Daoy (cell line): ENCODE results near the gene CEP55. TPM values are rescaled to one million over a fixed set of nuclear protein-coding genes. Genes with fewer than 3 reads are reported as not detected.
A peak's percentile ranks its signal among the peaks of the same experiment; 100 is the strongest.

Experiments used
- DNase-seq: peaks from one replicate; pipeline ENCODE4 v3.0.0-alpha.2; 2015; ENCODE audit warnings: low read depth
- total RNA-seq: library from RNA; depleted of rRNA; stranded (reverse); fragments of >200 nt; shearing (Covaris generic); gene quantifications from 2 replicates; pipeline ENCODE4 v1.2.3, GENCODE V29; 2014

Gene CEP55
- total RNA-seq, 1 experiment from 2014 or later: 98.9 TPM

DNA sequence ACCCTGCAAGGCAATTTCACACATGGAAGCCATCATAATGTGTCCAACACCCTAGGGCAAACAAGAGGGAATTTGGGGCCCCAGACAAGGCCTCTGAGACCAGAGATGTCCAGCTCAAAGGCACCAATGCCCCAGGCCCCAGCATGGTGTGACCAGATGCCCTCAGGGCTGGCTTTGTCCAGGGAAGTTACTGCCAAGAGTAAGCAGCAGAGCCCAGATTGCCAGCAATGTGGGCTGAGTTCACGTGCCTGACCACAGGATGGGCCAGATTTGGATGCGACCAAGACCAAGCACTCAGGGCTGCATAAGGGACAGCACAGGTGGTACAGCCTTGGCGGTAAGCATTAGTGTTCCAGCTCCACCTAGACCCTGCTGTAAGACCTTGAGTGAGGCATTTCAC lies 27.0 kb upstream of the CEP55 start:
- no peak for DNase-seq

DNA sequence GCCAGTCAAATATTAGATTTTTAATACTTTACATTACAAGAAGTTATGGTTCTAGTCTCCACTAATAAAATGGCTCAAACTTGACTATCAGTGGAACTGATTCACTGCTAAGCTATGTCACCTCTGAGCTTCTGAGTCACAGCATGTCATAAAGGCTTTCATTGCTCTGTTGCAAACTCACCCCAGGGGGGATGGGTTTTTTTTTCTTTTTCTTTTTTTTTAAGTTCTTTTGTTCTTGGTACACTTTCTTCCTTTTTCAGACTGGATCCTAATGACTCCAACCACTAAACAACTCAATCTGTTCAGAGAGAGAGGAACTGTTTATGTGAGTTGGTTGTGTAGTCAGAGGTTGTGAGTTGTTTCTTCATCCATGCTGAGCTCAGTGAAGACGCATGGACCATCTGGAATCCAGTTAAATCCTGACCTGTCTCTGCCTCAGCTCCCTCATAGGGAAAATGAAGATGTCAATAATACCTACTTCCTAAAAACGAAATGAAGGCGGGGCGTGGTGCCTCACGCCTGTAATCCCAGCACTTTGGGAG lies 25.2 kb upstream of the CEP55 start:
- DNase-seq: peak; percentile 84

DNA sequence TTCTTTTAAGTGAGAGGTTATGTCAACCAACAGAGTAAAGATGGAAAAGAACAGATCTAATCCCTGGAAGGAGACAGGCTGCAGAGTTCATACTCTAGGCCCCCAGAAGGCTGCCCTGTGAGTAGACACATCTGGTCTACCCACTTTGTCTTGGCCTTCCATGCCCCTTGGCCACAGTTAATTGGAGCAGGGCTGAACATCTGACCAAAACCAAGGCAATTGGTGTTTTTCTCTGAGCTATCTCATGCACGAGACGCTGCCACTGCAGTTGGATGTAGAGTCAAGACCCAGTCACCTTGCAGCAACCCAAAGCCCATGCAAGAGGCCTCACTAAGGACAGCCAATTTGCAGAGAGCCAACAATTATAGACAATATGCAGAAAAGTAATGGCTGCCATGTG lies 23.3 kb upstream of the CEP55 start:
- no peak for DNase-seq

DNA sequence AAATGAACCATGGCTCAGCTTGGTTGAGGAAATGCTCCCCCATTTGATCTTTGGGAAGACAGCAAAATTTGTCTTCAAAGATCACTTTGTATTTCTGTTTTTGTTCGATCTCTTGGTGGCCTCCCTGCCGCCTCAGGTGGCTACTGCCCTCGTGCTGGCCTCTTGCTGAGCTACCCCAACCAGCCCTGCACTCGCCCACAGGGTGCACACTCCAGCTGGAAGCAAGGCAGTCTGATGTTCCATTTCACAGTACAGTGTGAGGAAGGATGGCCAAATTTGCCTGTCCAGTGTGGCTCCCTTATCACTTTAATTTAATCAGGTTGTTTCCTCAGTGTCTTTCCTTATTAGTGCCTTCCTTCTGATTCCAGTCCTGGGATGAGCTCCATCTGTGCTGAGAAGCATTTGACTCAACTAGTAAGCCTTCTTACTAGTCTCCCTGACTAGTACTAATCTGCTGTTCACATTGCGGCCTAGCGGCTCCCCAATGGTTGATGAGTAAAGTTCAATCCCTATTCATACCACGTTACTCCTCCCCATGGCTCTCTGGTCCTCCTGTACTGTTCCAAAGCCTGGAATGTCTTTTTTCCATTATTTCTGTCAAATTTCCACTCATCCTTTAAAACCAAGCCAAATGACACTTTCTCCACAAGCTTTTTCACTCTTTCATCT lies 22.5 kb upstream of the CEP55 start:
- DNase-seq: no peak

DNA sequence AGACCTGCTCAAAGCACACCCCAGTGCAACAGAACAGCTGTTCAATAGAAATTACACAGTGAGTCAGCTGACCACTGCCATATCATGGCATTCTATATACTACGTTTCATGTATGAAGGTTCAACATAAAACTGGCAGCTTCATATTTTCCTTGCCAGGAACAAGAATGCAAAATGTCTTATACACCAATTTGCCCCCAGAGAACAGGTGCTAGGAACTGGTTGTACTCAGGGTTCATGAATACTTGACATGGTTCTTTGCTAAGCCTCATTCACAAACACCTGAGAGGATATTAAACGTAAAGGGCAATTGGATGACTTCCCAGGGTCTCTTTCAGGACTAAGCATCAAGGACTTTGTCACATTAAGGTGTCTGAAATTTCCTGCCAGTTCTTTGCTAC lies 21.2 kb upstream of the CEP55 start:
- no peak for DNase-seq

DNA sequence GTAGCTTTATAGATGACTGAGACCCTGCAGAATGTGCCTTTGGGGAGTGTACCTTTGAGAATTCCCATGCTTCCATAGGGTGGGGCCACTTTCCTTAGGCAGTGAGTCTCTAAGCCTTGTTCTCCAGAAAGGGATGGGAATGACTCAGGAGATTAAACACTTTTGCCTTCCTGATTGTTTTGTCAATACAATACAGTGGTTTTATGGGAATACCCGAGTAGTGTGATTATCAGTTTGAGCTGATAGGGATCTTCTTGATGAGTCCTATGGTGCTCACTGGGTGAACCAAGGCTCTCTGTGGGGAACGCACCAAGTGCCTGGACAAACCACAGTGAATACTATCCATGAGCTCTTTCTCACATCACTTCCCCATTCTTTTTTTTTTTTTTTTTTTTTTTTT lies 20.5 kb upstream of the CEP55 start:
- peak; percentile 88 for DNase-seq

DNA sequence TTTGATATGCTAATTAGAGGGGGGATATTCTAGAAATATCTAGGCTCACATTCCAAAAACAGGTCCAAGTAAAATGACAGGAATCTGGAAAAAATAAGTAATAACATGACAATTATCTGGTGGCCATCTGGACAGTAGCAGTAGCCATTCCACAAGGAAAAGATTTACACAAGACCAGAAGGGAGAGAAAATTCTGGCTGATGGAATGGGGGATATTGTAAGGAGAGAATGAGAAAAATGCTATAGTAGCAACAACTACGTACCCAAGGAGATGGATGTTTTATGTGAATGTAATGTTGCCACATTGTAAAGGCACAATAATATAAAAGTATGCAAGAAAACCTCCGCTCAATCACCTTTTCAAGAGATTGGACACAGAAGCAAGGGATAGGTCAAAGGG lies 19.7 kb upstream of the CEP55 start:
- DNase-seq: no peak

DNA sequence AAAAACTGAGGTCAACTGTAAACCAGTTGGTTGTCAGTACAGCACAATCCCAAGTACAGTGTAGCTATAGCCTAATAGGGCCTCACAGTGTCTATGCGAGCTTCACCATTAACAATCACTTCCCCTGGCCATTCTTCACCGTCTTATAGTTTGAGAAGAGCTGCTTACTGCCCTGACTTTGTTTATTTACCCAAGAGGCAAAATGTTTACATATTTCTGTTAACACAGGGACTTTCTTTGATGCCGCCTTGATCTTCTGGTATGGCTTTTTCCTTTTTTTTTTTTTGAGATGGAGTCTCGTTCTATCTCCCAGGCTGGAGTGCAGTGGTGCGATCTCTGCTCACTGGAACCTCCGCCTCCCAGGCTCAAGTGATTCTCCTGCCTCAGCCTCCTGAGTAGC lies 17.5 kb upstream of the CEP55 start:
- no peak for DNase-seq

DNA sequence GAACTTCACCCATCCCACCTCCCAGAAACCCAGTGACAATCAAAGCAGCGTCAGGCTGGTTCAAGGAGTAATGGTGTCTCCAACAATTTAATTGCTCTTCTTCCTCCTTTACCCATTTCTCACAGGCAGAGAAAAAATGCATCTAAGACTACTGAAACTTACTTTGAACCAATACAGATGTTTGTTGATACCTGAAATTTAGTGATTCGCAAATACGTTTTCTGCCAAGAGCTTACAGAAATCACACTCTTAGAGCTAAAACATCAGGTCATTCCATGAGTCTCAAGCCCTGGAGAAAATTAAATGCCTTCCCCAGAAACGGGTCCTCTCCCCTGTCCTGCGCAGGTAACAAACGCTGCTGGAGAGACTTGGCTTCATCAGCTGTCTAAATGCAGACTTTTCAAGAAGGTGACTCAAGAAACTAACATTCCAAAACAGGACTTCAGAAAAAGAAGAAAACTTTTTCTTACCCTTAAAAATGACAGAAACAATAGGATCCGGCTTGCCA lies 14.7 kb upstream of the CEP55 start:
- no peak for DNase-seq

DNA sequence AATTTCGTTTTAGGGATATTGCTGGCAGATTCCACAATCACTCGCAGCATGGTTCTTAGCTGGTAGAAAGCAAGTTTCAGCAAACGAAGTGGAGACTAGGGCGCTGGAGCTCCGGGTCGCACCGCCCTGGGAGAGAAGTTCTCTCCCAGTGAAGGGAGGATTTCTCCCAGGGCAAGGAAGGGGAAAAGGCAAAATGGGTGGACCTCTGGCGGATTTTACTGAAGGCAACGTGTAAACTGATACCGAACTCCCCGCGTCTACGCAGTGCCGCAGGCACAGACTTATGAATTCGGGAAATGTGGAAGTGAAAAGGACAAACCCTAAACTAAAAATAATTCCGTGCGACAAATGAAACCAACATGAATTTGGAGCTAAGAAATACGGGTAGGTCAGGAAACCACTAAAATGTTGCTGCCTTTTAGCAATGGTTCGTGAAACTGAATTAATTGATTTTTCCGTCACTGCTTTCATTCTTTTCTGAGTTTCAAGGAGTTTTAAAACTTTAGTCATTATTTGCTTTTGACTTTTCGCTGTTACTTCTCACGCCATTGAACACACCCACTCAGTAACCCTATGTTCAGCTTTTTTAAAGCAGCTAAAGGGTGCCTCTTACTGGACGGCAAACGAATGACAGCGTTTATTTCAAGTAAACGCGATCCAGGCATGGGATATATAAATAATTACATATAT lies 14.1 kb upstream of the CEP55 start, which contains the start of gene MYOF:
MYOF (minus strand) TSS at position 190 of the 690 bp plus-strand sequence; CDS start at position 50, 140 bp downstream.
- DNase-seq: peak; percentile 82

DNA sequence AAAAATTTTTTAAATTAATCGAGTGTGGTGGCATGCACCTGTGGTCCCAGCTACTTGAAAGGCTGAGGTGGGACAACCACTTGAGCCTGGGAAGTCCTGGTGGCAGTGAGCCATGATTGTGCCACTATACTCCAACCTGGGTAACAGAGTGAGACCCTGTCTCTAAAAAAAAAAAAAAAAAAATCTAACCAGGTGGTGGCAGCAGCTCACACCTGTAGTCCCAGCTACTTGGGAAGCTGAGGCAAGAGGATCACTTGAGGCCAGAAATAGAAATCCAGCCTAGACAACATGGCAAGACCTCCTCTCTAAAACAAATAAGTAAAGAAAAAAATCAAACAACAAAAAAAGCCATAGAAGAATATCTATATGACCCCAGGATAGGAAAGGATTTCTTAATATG lies 10.7 kb upstream of the CEP55 start:
- DNase-seq: no peak

DNA sequence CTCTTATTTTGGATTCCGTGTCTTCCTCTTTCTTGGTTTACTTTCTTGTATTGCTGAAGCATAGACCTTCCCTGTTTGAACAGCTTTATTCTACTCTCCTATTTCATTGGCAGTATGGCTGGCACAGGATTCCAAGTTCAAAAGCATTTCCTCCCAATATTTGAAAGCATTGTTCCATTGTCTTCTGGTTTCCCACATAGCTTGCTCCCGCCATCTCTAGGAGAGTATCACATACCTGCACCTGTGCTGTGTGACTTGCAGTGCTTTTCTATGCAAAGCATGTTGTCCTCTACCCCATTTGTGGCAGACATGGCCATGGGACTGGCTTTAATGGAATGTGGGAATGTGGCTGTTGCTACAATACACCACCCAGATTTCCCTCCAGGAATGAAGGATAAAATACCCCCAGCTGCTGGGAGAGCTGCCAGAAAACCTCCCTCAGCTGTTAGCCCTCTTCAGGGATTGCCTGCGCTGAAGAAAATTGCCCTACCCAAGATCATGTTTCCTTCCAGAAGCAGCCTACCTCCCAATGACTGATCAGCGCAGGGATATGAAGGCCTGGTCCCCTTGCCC lies 7.4 kb upstream of the CEP55 start:
- DNase-seq: peak; percentile 48

DNA sequence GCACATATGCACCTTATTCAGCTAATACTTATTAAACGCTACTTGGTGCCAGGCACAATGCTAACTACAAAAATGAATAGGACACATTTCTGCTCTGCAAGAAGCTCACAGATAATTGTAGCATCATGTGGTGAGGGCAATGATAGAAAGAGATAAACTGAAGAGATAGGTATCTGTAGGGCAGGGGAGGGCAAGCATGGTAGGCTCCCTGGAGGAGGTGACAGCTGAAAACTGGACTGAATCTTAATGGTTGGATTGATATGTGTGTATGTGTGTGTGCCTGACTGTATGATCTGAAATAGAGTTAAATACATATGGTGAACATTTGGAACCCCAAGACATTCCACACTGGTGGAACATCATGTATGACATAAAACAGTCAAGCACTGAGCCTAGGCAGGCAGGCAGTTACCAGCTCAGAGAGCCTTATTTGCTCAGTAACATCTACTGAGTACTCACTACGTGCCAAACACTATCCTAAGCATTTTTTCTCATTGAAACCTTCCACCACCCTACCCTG lies 4.8 kb upstream of the CEP55 start:
- DNase-seq: no peak

DNA sequence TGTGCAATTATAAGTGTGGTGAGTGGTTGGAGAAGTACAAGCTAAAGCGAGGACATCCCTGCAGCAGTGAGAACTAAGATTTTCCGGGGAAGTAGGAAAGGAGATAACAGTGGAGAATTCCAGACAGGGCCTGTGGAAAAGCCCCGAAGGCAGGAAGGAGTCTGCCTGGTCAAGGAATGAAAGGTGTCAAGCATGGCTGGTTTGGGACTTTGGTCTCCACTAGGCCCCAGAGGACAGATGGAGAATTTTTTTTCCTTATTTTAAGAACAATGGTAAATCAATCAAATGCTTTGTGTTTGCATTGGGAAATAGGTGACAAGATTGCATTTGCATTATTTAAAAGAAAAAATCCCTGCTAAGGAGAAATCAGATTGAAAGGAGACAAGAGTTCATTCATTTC lies 3.2 kb upstream of the CEP55 start:
- no peak for DNase-seq

DNA sequence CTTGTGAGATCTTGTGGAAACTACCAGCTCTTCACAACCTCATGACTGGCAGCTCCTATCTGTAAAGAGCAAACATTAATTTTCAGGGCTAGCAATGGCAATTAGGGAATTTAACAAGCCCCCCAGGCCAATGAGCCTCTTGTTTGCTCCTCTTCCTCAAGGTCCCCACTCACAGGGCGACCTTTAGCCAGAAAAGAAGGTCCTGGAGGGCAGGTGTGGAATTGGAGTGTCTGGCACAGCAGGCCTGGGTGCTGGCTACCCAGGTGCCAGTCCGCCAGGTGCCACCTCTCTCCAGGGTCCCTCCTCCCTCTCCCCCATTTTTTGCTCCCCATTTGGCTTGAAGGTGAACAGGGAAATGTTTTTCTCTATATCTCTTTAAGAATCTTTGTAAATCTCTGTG lies 1.9 kb upstream of the CEP55 start:
- DNase-seq: no peak

DNA sequence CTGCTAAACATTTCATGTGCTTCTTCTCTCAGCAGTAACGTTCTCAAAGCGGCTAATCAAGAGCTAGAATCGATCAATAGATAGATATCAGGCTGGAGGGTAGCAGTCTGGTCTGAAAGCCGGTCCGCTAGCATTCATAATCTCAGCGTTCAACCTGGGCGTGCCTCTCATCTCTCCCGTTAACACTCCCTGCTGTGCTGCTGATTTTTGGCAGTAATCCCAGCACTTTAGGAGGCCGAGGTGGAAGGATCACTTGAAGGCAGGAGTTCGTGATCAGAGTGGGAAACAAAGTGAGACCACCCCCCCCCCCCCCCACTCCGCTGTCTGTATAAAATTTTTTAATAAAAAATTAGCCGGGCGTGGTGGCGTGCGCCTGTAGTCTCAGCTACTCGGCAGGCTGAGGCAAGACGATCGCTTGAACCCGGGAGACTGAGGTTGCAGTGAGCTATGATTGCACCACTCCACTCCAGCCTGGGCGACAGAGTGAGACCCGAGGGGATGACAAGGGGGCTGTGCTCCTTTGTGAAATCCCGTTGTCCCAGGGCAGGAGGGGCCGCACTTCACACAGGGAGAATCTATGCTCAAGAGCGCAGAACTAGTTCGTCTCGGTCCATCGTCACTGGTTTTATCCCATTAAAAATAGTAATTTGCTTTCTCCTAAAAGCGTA lies 624 bp upstream of the CEP55 start:
- peak; percentile 62 for DNase-seq

DNA sequence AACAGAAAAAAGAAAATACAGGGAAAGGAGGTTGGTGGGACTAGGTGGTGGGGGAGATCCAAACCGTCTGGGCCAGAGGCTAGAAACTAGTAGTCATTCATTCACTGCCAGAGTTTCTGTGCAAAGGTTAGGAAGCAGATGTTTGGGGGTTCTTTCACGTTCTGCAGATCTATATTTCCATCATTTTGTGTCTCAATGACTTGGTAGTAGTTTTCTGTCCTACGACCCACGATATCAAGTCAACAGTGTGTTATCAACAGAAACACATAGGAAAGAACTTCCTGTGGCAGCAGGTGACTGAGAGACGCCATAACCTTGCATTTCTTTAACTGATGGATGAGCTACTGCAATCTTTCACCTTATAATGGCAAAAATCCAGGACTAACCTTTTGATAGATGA lies 1.8 kb downstream of the CEP55 start:
- no peak for DNase-seq

DNA sequence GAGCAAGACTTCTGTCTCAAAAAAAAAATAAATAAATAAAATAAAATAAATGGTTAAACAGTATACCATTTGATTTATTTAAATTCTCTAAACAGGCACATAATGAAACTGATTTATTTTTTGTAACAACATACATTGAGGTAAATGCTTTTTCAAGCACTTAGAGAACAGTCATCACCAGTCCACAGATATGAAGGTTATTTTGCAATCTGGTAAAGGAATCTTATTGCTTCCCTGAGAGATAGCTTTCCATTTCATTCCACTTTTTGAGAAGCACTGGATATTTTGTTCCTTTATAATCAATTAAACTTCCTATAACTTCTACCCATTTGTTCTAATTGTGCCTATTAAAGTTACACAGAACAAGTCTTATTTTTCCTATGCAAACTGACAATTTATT lies 5.2 kb downstream of the CEP55 start:
- no peak for DNase-seq

DNA sequence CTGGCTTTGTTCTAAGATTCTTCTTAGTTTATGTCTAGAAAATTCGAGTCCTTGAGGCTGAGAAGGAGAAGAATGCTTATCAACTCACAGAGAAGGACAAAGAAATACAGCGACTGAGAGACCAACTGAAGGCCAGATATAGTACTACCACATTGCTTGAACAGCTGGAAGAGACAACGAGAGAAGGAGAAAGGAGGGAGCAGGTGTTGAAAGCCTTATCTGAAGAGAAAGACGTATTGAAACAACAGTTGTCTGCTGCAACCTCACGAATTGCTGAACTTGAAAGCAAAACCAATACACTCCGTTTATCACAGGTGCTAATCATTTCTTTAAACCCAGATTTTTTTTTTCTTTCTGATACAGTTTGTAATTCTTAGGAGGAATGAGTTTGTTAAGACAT lies 6.7 kb downstream of the CEP55 start:
- DNase-seq: no peak

DNA sequence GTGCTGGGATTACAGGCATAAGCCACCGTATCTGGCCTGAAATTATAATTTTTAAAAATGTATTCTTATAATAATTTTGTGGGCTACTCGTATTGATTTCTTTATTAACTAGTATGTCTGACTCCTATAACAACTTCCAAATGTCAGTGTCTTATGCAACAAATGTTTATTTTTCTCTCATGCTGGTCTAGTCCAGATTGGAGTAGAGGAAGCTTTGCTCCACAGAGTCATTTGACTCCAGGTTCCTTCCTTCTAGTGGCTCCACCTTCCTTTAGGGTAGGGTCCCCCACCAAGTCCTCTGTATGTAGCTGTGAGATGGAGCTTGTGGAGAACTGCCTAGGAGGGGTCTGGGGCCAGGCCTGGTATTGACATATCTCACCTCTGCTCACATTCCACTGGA lies 8.7 kb downstream of the CEP55 start:
- DNase-seq: no peak

DNA sequence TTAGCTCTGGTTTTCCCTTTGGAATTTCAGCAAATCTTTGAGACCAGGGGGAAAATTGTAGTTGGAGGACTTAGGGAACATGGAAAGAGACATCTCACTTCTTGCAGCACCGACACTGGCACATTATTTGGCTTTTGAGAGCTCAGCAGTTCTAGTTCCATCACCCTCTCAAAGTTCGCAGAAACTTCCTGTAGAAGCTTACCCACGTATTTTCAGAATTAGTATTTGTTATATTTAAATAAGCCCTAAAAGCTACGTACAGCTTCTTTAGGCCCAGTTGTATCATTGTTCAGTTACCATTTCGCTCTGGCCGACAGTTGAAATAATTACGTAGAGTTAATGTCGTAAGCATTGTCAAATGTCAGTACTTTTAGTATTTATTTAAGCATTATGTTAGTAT lies 13.4 kb downstream of the CEP55 start:
- DNase-seq: no peak

DNA sequence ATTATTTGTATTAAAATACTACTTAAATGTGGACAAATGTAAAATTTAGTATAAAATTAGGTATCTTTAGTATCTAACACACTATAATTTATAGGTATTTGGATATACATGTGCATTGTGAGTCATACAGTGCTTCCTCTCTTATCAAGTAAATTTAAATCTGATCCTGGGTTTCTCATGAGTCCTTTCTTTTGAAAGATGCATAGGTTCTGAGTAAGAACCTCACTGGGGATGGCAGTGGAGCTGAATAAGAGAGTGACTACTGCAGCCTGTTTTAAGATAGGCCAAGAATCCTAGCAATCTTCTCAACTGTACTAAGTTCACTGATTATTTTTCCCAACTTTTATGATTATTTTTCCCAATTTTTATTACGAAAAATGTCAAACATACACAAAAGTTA lies 16.2 kb downstream of the CEP55 start:
- DNase-seq: peak; percentile 35
